Activated CD4-positive, alpha-beta memory T cell treated with anti-CD3 and anti-CD28 coated beads, Interleukin-2, amount 10 ng/mL, durations not matched to agents 7 days and 5 days (primary cell): ENCODE data around the gene CTR9. TPM values are rescaled to one million over a fixed set of nuclear protein-coding genes. Genes with fewer than 3 reads are reported as not detected.

Experiments used
- CTCF ChIA-PET: fragments of 350-600 bp; sonication (Branson Sonifier 250); formaldehyde crosslinking; loops from one replicate; lab custom pipeline; 2021; ENCODE audit warnings: antibody characterized with exemption, inconsistent platforms; lab: Charles Lee
- POLR2A ChIA-PET: fragments of 350-600 bp; sonication (Branson Sonifier 250); formaldehyde crosslinking; loops from one replicate; lab custom pipeline; 2021; ENCODE audit warnings: antibody characterized with exemption; lab: Charles Lee
- DNase-seq: peaks from one replicate; pipeline ENCODE4 v3.0.0-alpha.2; 2020
- H3K27ac Mint-ChIP-seq: one replicate; pipeline ENCODE4 v1.8.0; 2021; ENCODE audit warnings: mild to moderate bottlenecking, mixed read lengths
- H3K27me3 Mint-ChIP-seq: one replicate; pipeline ENCODE4 v1.8.0; 2021; ENCODE audit warnings: mixed read lengths
- H3K36me3 Mint-ChIP-seq: one replicate; pipeline ENCODE4 v1.8.0; 2021; ENCODE audit warnings: low read depth, mixed read lengths
- H3K4me1 Mint-ChIP-seq: one replicate; pipeline ENCODE4 v1.8.0; 2021; ENCODE audit warnings: mixed read lengths
- H3K4me3 Mint-ChIP-seq: one replicate; pipeline ENCODE4 v1.8.0; 2021; ENCODE audit warnings: mild to moderate bottlenecking, mixed read lengths
- H3K9me3 Mint-ChIP-seq: one replicate; pipeline ENCODE4 v1.8.0; 2021; ENCODE audit warnings: mixed read lengths
- total RNA-seq, 2 experiments: library from RNA; stranded (reverse); gene quantifications; one replicate each; pipeline ENCODE4 v1.2.3, GENCODE V29; 2021

The CTR9 gene
- total RNA-seq, 2 experiments from 2014 or later: 48.4 to 54.5 TPM

DNA sequence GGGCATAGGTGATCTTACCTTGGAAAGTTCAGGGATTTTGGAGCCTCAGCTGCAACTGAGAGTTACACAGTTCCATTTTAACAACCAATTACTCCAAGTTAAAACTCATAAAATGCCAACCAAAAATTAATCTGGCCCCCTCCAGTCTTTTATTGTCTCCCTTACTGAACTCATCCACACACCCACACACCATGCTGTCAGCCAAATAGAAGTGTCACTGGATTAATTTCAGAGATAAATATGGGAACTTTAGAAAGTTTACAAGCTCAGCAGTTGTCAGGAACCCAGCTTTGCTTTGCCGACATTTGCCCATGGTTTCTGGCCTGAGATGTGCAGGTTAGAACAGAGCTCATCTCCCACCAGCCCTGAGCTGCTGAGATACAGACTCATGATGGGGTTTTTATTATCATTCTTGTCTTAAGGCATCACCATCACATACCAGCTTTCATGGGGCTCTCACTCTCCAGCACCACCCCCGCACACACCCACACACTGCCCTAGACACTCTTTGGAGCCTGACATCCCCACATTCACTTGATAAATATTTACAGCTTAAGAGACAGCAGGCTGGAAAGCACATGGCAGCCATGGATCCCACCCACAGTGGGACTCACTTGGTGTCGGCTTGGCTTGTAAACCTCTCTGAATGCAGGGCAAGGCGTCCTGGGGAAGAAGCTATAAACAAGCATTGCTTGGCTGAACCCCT lies 23.7 kb upstream of the CTR9 start:
- H3K4me1 Mint-ChIP-seq: peaks cover 23% of the 10 kb centered on the region
- ChIA-PET CTCF (interaction anchor here (0.8 to 2.4 kb wide), 5 partner anchors 15 to 321 kb away, joined by 3 to 7 read pairs (median 3); partner anchors contain the start of gene RNF141), POLR2A (no interaction called here)
- no peaks in the 10 kb centered on the region for H3K36me3 Mint-ChIP-seq
- H3K27me3 Mint-ChIP-seq: peaks cover 13% of the 10 kb centered on the region
- H3K4me3 Mint-ChIP-seq: no peak overlapping the region
- H3K9me3 Mint-ChIP-seq: no peaks in the 10 kb centered on the region
- no peak overlapping the region for H3K27ac Mint-ChIP-seq
- no peak for DNase-seq

DNA sequence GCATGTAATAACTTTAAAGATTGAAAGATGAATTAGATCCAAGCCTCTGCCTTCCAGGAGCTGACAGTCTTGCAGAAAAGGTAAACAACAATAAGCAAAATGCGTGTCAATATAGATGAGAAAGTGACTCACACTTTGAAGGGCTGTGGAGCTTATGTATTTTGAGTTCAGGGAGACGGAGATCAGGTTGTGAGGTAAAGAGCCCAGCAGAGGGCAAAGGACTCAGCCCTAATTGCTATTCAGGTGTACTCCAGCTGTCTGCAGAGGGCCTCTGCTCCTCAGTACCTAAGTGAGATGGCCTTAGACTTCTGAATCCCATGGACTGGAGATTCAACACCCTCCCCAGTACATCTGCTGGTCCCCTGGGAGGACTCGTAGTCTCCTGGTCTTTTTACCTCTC lies 22.9 kb upstream of the CTR9 start:
- H3K27me3 Mint-ChIP-seq: peaks cover 13% of the 10 kb centered on the region
- no peaks in the 10 kb centered on the region for H3K9me3 Mint-ChIP-seq
- H3K27ac Mint-ChIP-seq: no peak overlapping the region
- CTCF ChIA-PET: interaction anchor here (0.7 to 2.4 kb wide), 3 partner anchors 14 to 213 kb away, joined by 3 to 7 read pairs (median 4); partner anchors contain the start of gene RNF141
- DNase-seq: no peak
- H3K36me3 Mint-ChIP-seq: no peaks in the 10 kb centered on the region
- peaks cover 23% of the 10 kb centered on the region for H3K4me1 Mint-ChIP-seq
- H3K4me3 Mint-ChIP-seq: no peak overlapping the region
- POLR2A ChIA-PET: no interaction called here

DNA sequence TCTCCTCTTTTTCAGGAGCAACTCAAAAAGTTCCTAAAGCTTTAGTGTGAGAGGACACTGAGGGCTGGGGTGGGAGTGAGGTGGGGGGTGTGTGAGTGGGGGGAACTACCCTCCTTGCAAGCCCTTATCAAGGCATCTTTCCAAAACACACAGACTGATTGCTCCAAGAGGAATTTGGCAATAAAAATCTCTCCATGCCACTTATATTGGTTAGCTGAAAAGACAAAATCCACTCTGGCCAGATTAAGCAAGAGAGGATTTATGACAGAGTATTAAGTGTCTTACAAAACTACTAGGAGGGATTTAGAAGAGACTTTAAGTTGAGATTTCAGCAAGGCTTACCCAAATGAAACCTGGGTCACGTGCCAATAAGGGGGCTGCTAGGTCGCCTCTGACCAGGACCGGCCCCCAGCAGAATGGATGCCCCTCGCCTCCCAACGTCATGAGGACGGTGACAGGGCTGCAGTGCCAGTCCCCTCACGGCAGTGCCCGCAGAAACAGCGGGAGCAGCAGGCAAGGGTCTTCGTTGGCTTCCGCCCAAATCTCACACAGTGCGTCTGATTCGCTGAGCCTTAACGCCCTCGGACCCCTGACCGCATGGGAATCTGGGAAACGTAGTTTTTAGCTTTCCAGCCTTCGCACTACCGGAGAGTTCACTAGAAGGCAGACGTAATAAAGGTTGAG lies 22.1 kb upstream of the CTR9 start:
- no peaks in the 10 kb centered on the region for H3K9me3 Mint-ChIP-seq
- H3K4me1 Mint-ChIP-seq: peaks cover 23% of the 10 kb centered on the region
- no peak overlapping the region for H3K27ac Mint-ChIP-seq
- H3K4me3 Mint-ChIP-seq: no peak overlapping the region
- no peaks in the 10 kb centered on the region for H3K36me3 Mint-ChIP-seq
- ChIA-PET POLR2A (no interaction called here), CTCF (interaction anchor here (0.7 to 0.8 kb wide), 2 partner anchors 75 to 214 kb away, joined by 3 to 4 read pairs; no protein-coding TSS in a partner anchor)
- no peak for DNase-seq
- H3K27me3 Mint-ChIP-seq: peaks cover 16% of the 10 kb centered on the region

DNA sequence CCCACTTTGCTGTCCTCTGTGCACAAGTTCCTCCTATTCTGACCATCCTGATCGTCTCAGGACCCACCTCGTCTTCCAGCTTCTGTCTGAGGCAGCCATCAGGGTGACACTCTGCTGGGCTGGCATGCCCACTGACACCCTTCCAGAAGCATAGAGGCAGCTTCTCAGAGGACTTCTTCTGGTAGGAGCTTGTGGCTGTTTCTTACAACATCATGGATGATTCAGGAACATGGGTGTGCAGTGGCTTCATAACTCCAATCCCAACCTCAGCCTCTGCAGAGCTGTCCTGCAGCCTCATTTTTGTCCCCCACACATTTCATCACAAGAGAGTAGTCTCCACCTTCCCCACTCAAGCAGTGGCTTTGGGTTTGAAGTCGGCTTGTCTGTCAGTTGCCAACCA lies 20.9 kb upstream of the CTR9 start:
- Mint-ChIP-seq H3K4me3 (no peak overlapping the region), H3K36me3 (no peaks in the 10 kb centered on the region), H3K9me3 (no peaks in the 10 kb centered on the region), H3K4me1 (peaks cover 20% of the 10 kb centered on the region), H3K27me3 (peaks cover 12% of the 10 kb centered on the region), H3K27ac (no peak overlapping the region)
- POLR2A ChIA-PET: no interaction called here
- CTCF ChIA-PET: interaction anchor here (0.8 to 2.9 kb wide), 2 partner anchors 76 to 316 kb away, joined by 3 to 14 read pairs; no protein-coding TSS in a partner anchor
- DNase-seq: no peak

DNA sequence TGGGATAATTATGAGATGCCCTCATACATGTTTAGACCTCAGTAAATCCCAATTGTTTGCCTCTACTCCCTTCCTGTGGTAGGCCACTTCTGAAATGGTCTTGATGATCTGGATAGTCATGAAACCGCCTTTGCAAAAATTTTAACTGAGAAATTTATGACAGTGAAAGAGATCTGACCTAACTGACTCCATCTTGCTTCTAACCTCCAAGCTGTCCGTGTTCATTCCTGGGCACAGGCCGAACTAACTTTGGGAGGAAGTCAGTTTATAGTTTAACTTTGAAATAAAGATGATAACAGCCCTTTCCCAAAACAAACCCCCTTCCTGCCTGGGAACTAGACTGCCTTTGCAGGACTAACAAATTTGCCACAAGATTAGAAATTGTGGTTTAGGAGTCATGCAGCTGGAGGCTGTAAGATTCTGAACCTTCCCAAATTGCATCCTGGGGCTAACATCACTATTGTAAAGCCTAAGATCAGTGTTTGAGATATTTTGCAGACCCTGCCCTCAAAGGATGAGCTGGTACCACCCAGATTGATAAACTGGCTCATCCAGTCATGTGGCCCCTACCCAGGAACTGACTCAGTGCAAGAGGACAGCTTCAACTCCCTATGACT lies 19.9 kb upstream of the CTR9 start:
- H3K9me3 Mint-ChIP-seq: no peaks in the 10 kb centered on the region
- POLR2A ChIA-PET: no interaction called here
- H3K4me1 Mint-ChIP-seq: peaks cover 18% of the 10 kb centered on the region

DNA sequence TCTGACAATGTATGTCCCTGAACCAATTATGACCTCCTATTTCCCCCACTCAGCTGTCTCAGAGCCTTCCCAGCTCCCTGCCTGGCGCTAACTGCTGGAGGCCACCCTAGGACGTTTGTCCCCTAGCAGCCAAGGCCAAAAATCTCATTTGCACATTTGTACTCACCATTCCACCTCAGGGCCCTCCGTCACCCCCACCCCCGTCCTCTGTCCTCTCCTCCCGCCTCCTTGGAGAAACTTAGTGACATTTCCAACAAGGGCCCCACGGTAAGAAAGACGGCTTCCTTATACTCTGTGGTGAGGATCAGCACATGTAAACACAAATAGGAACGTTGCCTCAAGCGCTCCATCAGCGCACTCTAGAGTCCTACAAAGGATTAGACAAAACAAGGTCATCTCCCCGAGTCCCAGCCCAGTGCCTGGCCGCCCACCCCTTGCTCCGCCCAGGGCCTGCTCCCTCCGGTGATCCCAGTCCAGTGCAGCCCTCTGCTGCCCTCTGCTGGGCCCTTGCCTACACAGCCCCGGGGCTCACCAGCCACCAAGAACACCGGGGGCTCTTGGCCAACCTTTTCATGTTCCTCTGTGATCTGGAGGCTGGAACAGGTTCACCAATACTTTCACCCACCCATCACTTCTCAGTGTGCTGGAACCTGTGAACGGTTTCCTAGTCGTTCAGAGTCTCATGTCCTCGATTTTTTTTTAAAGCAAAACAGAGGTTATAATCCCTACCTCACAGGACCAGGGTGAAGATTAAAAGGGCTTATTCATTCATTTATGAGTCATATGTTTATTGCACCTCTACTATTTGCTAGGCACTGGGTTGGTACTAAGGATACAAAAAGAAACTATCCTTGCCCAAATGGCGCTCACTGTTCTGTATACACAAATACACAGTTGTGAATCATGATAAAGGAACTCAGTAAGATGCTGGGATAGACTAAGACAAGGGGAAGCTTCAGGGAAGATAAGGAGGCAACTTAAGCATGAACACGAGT lies 15.3 kb upstream of the CTR9 start:
- peak; percentile 88 for DNase-seq
- H3K4me3 Mint-ChIP-seq: peak overlapping the region; percentile 46
- H3K36me3 Mint-ChIP-seq: no peaks in the 10 kb centered on the region
- ChIA-PET CTCF (interaction anchor here (0.6 to 4.1 kb wide), 13 partner anchors 57 to 332 kb away, joined by 3 to 24 read pairs (median 4); no protein-coding TSS in a partner anchor), POLR2A (no interaction called here)
- H3K27me3 Mint-ChIP-seq: peaks cover 5% of the 10 kb centered on the region
- peaks cover 10% of the 10 kb centered on the region for H3K4me1 Mint-ChIP-seq
- H3K9me3 Mint-ChIP-seq: no peaks in the 10 kb centered on the region
- no peak overlapping the region for H3K27ac Mint-ChIP-seq

More for the DNA sequence above, 19.9 kb upstream of the CTR9 start:
- no peak overlapping the region for H3K4me3 Mint-ChIP-seq
- CTCF ChIA-PET: interaction anchor here (2.9 kb wide), 1 partner anchor 317 kb away, joined by 14 read pairs; no protein-coding TSS in a partner anchor
- H3K27me3 Mint-ChIP-seq: peaks cover 12% of the 10 kb centered on the region
- H3K27ac Mint-ChIP-seq: no peak overlapping the region
- H3K36me3 Mint-ChIP-seq: no peaks in the 10 kb centered on the region
- DNase-seq: no peak

DNA sequence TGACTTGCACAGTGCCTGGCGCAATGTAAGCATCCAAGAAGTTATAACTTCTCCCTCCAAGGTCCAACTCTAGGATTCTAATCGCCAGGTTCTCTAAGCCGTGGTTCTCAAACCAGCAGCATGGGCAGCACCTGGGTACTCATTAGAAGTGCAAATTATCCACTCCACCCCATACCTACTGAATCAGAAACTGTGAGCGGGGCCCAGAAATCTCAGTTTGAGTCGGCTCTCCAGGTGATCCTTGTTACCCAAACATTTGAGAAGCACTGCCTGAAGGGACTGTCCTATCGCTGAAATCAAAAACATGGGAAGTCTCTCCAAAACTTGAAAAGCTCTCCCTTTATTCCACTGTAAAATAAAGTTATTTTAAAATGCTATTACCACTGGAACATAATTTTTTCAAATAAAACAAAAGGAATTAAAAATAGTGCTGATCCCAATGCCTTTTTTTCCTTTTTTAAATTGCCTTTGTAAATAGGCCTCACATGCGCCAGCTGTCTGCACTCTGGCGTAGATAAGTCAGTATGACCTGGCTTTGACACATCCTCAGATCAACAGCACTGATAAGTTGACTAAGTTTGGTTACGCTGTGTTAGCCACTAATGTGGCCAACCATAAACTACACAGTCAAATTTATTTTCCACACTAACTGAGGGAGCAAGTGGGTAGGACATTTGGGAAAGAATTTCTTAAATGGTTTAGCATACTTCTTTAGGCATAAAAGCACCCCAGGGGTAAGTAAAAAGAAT lies 8.4 kb upstream of the CTR9 start:
- Mint-ChIP-seq H3K36me3 (no peaks in the 10 kb centered on the region), H3K27ac (peak overlapping the region; percentile 83), H3K4me3 (peak overlapping the region; percentile 21), H3K27me3 (no peaks in the 10 kb centered on the region), H3K4me1 (peaks cover 38% of the 10 kb centered on the region), H3K9me3 (no peaks in the 10 kb centered on the region)
- DNase-seq: peak; percentile 71
- POLR2A ChIA-PET: interaction anchor here (0.9 to 1.8 kb wide), 5 partner anchors 8 to 439 kb away, joined by 3 to 9 read pairs (median 4); partner anchors contain the start of genes CTR9, EIF4G2 and RNF141
- CTCF ChIA-PET: interaction anchor here (0.8 to 2.9 kb wide), 7 partner anchors 9 to 435 kb away, joined by 3 to 10 read pairs (median 5); partner anchors contain the start of genes CTR9 and RNF141

DNA sequence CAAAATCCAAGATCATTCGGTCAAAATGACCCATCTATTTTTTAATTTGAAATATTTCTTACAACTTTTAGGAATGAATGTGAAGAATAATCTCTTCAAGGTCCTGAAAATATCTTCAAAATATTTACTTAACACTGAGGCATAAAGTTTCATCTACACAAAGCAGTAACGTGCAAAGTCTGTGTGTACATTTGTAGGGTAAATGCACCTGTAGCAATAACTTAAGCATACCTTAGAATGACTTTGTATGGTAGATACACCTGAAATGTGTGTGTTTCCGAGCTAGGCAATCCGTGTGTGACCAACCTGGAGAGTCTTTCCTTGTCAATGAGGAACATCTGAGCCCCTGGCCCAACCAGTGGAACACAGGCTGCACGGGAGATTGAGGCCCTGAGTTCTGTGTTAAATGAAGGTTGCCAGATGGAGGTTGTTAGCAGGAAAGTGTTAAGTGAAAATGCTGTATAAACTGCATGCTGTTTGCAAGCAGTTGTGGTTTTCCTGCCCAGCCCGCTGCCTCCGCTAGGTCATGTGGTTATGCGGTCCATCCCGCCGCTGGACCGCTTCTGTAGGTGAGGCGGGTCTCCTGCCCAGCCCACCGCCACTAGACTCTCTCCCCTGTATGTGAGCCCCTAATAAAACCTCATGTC lies 7.6 kb upstream of the CTR9 start:
- peak; percentile 77 for DNase-seq
- Mint-ChIP-seq H3K36me3 (no peaks in the 10 kb centered on the region), H3K27me3 (no peaks in the 10 kb centered on the region), H3K4me1 (peaks cover 47% of the 10 kb centered on the region), H3K9me3 (no peaks in the 10 kb centered on the region), H3K4me3 (peak overlapping the region; percentile 54), H3K27ac (peak overlapping the region; percentile 83)
- ChIA-PET CTCF (interaction anchor here (1.0 to 2.9 kb wide), 3 partner anchors 203 to 435 kb away, joined by 3 to 10 read pairs (median 7); partner anchors contain the start of gene RNF141), POLR2A (interaction anchor here (1.0 to 1.4 kb wide), 2 partner anchors 8 to 288 kb away, joined by 4 to 5 read pairs; partner anchors contain the start of gene CTR9)

DNA sequence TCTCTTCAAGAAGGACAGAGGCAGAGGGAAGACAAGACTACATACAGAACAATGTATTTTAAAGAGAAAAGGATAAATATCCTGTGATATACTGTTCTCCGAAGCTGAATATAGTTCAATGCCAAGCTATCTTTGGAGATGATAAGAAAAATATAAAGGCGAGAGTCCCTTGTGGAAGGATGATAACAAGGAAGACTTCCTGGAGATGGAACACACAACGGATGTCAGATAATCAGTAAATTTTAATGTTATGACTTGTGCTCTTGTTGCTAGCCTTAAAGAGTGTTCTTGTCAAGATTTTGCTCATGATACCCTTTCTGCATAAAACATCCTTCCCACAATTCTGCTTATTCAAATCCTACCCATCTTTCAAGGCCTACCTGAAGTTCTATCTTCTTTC lies 6.8 kb upstream of the CTR9 start:
- no peak overlapping the region for H3K27ac Mint-ChIP-seq
- peaks cover 54% of the 10 kb centered on the region for H3K4me1 Mint-ChIP-seq
- H3K9me3 Mint-ChIP-seq: no peaks in the 10 kb centered on the region
- H3K27me3 Mint-ChIP-seq: no peaks in the 10 kb centered on the region
- no peaks in the 10 kb centered on the region for H3K36me3 Mint-ChIP-seq
- DNase-seq: no peak
- peak overlapping the region; percentile 54 for H3K4me3 Mint-ChIP-seq
- POLR2A ChIA-PET: no interaction called here
- CTCF ChIA-PET: interaction anchor here (2.9 kb wide), 1 partner anchor 331 kb away, joined by 10 read pairs; no protein-coding TSS in a partner anchor

DNA sequence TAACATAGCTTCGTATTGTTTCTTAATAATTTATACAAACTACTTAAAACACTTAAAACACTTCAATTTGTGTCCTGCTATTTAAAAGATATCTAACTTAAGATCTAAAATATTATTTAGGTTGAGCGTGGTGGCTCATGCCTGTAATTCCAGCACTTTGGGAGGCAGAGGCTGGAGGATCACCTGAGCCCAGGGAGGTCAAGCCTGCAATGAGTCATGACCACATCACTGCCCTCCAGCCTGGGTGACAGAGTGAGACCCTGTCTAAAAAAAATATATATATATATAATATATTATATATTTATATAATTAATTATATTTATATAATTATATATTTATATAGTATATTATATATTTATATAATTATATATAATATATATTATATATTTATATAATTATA lies 4.2 kb upstream of the CTR9 start:
- POLR2A ChIA-PET: no interaction called here
- peaks cover 58% of the 10 kb centered on the region for H3K4me1 Mint-ChIP-seq
- H3K27me3 Mint-ChIP-seq: no peaks in the 10 kb centered on the region
- H3K27ac Mint-ChIP-seq: no peak overlapping the region
- CTCF ChIA-PET: interaction anchor here (1.1 kb wide), 1 partner anchor 206 kb away, joined by 3 read pairs; the partner anchor contains the start of gene RNF141
- DNase-seq: no peak
- no peaks in the 10 kb centered on the region for H3K9me3 Mint-ChIP-seq
- no peak overlapping the region for H3K4me3 Mint-ChIP-seq
- peaks cover 3% of the 10 kb centered on the region for H3K36me3 Mint-ChIP-seq

DNA sequence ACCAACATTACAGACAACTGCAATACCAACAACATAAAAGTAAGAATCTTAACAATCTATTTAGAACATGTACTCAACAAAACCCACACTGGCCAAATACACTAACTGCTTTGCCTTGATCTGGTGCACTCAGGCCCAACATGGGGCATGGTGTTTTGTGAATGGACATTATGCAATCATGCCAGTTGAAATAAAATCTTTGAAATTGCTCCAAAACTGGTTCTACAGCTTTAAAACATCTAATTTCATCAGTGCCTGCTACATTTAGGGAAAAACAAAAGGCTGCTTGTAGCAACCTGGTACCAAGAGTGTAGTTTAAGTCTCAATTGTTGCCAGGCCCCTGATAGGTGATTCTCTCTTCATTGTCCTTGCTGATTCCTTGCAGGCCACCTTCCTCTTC lies 3.3 kb upstream of the CTR9 start:
- H3K36me3 Mint-ChIP-seq: peaks cover 7% of the 10 kb centered on the region
- H3K27me3 Mint-ChIP-seq: no peaks in the 10 kb centered on the region
- CTCF ChIA-PET: no interaction called here
- POLR2A ChIA-PET: no interaction called here
- no peak for DNase-seq
- H3K9me3 Mint-ChIP-seq: no peaks in the 10 kb centered on the region
- H3K4me1 Mint-ChIP-seq: peaks cover 56% of the 10 kb centered on the region
- H3K27ac Mint-ChIP-seq: no peak overlapping the region
- no peak overlapping the region for H3K4me3 Mint-ChIP-seq
